ENCODE measurements around the gene TXLNB.
"Not testable (repeated sequence)": the region's sequence is repeated elsewhere in the genome, so short reads cannot be mapped to it uniquely, and the experiment has no call there.

TXLNB gene

GRCh38 chr6:139234193-139234592, 57.6 kb downstream of the TXLNB start:
- not testable (repeated sequence) for DNase-seq (ENCODE audit: low spot score)

DNA sequence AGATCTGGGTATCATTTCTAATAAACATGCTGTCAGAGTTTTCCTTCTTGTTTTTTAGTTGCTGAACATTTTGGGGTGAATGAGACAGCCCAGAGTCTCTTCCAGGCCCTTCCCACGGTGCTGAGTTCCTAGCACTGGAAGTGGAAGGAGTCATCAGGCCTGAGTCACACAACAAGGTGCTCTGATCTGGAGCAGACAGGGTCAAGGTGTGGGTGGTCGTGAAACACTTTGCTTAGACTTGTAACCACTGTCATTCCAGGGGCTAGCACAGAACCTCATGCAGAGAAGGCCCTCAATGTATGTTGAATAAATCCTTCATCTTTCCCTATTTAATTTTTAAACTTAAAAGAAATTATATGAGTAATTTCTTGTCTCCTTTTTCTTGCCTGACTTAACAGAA, 60.6 kb downstream of the TXLNB start:
- DNase-seq (ENCODE audit: low spot score): no peak

DNA sequence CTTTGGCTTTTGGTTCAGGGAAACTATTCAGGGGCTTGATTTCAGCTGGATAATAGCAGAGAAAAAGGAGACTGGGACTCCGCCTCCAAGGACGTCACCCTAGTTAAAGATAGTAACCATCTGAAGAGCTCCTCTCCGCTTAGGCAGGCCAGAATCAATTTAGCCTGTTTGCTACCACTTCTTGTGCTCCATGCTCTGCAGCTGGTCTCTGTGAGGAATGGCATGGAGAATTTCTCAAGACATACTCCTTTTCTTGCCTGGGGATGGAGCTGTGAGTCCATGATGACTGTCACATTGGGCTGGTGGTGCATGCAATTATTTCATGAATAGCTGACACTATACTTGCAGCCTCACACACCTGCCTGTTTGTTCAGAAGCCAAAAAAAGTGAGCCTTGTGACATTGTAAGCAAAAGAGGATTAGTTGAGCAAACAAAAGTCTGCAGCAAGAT, 61.4 kb downstream of the TXLNB start:
- no peak for DNase-seq (ENCODE audit: low spot score)

DNA sequence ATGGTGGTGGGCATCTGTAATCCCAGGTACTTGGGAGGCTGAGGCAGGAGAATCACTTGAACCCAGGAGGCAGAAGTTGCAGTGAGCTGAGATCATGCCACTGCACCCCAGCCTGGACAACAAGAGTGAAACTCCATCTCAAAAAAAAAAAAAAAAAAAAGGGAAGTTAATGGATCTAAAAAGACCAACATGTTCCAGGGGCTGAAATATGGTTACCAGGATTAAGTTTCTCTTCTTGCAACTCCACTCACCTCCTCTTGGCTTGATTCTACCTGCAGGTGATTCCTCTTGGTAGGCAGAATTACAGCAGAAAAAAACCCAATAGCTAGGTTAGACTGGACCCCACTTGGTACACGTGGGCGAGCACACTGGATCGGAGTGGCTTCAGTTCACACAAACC, 63.4 kb downstream of the TXLNB start:
- not testable (repeated sequence) for DNase-seq (ENCODE audit: low spot score)

GRCh38 chr6:139219746-139220145, 72.1 kb downstream of the TXLNB start:
- no peak for DNase-seq (ENCODE audit: low spot score)

DNA sequence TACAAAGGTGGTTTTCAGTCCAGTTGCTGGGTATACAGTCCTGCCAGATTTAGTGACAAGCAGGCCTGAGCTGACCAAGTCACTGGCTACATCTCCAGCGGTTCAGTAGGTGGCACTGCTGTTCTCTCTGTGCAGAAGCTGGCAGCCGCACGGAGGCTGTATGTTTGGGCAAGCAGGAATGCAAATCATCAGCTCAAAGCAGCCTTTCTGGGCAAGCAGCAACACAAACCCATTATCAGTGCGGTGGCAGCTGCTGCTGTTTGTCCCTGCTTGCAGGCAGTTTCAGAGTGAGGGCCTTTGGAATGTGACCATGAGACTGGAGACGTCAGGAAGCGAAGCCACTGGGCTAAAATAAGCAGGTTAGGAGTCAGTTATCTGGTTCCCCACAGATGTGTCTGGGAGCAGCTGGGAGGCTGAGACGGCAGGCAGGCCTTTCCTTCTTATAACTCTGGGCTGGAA, 72.5 kb downstream of the TXLNB start:
- peak; percentile 69 for DNase-seq (ENCODE audit: low spot score)

DNA sequence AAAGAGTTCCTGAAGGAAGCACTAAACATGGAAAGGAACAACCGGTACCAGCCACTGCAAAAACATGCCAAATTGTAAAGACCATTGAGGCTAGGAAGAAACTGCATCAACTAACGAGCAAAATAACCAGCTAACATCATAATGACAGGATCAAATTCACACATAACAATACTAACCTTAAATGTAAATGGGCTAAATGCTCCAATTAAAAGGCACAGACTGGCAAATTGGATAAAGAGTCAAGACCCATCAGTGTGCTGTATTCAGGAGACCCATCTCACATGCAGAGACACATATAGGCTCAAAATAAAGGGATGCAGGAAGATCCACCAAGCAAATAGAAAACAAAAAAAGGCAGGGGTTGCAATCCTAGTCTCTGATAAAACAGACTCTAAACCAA, 79.3 kb downstream of the TXLNB start:
- not testable (repeated sequence) for DNase-seq (ENCODE audit: low spot score)

DNA sequence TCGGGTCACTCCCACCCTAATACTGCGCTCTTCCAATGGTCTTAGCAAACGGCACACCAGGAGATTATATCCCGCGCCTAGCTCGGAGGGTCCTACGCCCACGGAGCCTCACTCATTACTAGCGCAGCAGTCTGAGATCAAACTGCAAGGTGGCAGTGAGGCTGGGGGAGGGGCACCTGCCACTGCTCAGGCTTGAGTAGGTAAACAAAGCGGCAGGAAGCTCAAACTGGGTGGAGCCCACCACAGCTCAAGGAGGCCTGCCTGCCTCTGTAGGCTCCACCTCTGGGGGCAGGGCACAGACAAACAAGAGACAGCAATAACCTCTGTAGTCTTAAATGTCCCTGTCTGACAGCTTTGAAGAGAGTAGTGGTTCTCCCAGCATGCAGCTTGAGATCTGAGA, 81.0 kb downstream of the TXLNB start:
- not testable (repeated sequence) for DNase-seq (ENCODE audit: low spot score)

GRCh38 chr6:139205843-139206242, 86.0 kb downstream of the TXLNB start:
- no peak for DNase-seq (ENCODE audit: low spot score)

DNA sequence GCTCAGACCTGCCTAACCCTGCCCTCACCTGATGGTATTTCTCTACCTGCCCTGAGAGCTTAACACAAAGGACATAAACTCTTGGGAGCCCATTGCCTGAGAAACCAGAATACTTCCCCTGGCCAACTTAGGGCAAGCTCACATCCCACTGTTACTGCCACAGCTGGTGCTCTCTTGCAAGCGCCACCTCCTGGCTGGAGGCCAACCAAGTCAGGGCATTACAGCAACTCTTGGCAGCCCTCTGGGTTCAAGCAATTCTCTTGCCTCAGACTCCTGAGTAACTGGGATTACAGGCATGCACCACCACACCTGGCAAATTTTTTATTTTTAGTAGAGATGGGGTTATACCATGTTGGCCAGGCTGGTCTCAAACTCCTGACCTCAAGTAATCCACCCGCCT, 86.8 kb downstream of the TXLNB start:
- no peak for DNase-seq (ENCODE audit: low spot score)

DNA sequence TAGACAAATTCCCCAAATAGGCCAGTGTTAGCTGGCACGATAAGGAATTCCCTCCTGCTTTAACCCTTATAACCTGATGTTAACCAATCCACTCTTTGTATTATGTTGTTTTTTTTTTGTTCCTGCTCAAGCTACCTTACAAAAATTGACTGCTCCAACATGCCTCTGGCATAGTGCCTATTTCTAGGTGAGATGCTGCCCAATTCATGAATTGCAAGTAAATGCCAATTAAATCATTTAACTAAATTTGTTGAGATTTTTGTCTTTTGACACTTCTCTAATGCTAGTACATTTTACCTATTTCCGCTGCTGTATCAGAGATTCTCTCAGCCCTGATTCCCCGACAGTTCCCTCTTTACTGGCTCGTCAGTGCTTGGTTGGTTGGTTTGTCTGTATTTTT, 90.4 kb downstream of the TXLNB start:
- no peak for DNase-seq (ENCODE audit: low spot score)

GRCh38 chr6:139198529-139199288, 93.1 kb downstream of the TXLNB start:
- DNase-seq (ENCODE audit: low spot score): no peak

GRCh38 chr6:139194740-139195139, 97.1 kb downstream of the TXLNB start:
- no peak for DNase-seq (ENCODE audit: low spot score)
